WTC11 (cell line): ENCODE results near the gene HDAC3. TPM values are rescaled to one million over a fixed set of nuclear protein-coding genes. Genes with fewer than 3 reads are reported as not detected.

Experiments
- ATAC-seq: fragments of 200-7000 bp; cut with Tn5 transposase; 2 replicates; pipeline ENCODE4 v1.10.0; 2021; ENCODE audit warnings: mild to moderate bottlenecking, moderate library complexity
- CTCF ChIA-PET: fragments of 300-600 bp; sonication (Branson Sonifier 250); formaldehyde crosslinking; loops from one replicate; lab custom pipeline; 2021; ENCODE audit warnings: antibody characterized with exemption; lab: Charles Lee
- POLR2A ChIA-PET: fragments of 350-600 bp; sonication (Branson Sonifier 250); formaldehyde crosslinking; loops from one replicate; lab custom pipeline; 2021; ENCODE audit warnings: antibody characterized with exemption; lab: Charles Lee
- DNase-seq: peaks from one replicate; pipeline ENCODE4 v3.0.0; 2021; ENCODE audit warnings: low spot score
- H3K27ac Mint-ChIP-seq: 2 replicates; pipeline ENCODE4 v1.8.0; 2021; ENCODE audit warnings: mixed read lengths
- H3K27me3 Mint-ChIP-seq: 2 replicates; pipeline ENCODE4 v1.8.0; 2021; ENCODE audit warnings: low read depth, mild to moderate bottlenecking, moderate library complexity, mixed read lengths
- H3K36me3 Mint-ChIP-seq: 2 replicates; pipeline ENCODE4 v1.8.0; 2021; ENCODE audit warnings: mixed read lengths
- H3K4me1 Mint-ChIP-seq: 2 replicates; pipeline ENCODE4 v1.8.0; 2022; ENCODE audit warnings: mixed read lengths
- H3K4me3 Mint-ChIP-seq: 2 replicates; pipeline ENCODE4 v1.8.0; 2021; ENCODE audit warnings: mild to moderate bottlenecking, moderate library complexity, mixed read lengths
- H3K9me3 Mint-ChIP-seq: 2 replicates; pipeline ENCODE4 v1.8.0; 2021; ENCODE audit warnings: mixed read lengths
- AFF4 ChIP-seq: sonication (generic); formaldehyde crosslinking; IDR thresholded peaks from 2 replicates; pipeline ENCODE4 v1.8.1; 2023; ENCODE audit warnings: mild to moderate bottlenecking, missing genetic modification reagents, borderline replicate concordance
- ARID4B ChIP-seq: sonication (generic); formaldehyde crosslinking; IDR thresholded peaks from 2 replicates; pipeline ENCODE4 v1.8.0; 2023; ENCODE audit warnings: missing genetic modification reagents, mild to moderate bottlenecking, borderline replicate concordance
- ATF1 ChIP-seq: sonication (generic); formaldehyde crosslinking; IDR thresholded peaks from 2 replicates; pipeline ENCODE4 v1.8.1; 2023; ENCODE audit warnings: mild to moderate bottlenecking, moderate library complexity, missing genetic modification reagents
- E2F1 ChIP-seq: sonication (generic); formaldehyde crosslinking; IDR thresholded peaks from 2 replicates; pipeline ENCODE4 v1.8.0; 2022; ENCODE audit warnings: mild to moderate bottlenecking, missing genetic modification reagents
- E2F4 ChIP-seq: sonication (generic); formaldehyde crosslinking; IDR thresholded peaks from 2 replicates; pipeline ENCODE4 v1.8.1; 2022; ENCODE audit warnings: low read depth, mild to moderate bottlenecking, moderate library complexity, missing genetic modification reagents, borderline replicate concordance
- ERG ChIP-seq: fragments of 250-450 bp; sonication (Bioruptor Pico); IDR thresholded peaks from 2 replicates; pipeline ENCODE4 v1.8.0; 2021; ENCODE audit warnings: mild to moderate bottlenecking
- FOXP4 ChIP-seq: sonication (generic); formaldehyde crosslinking; IDR thresholded peaks from 2 replicates; pipeline ENCODE4 v1.8.0; 2022; ENCODE audit warnings: mild to moderate bottlenecking, missing genetic modification reagents
- GABPB1 ChIP-seq: sonication (generic); formaldehyde crosslinking; IDR thresholded peaks from 2 replicates; pipeline ENCODE4 v1.8.1; 2023; ENCODE audit warnings: mild to moderate bottlenecking, missing genetic modification reagents
- KAT7 ChIP-seq: sonication (generic); formaldehyde crosslinking; IDR thresholded peaks from 2 replicates; pipeline ENCODE4 v1.8.1; 2023; ENCODE audit warnings: missing genetic modification reagents, mild to moderate bottlenecking, borderline replicate concordance
- MYBL2 ChIP-seq: sonication (generic); formaldehyde crosslinking; IDR thresholded peaks from 2 replicates; pipeline ENCODE4 v1.8.1; 2023; ENCODE audit warnings: mild to moderate bottlenecking, moderate library complexity, missing genetic modification reagents
- NR1H2 ChIP-seq: sonication (generic); formaldehyde crosslinking; IDR thresholded peaks from 2 replicates; pipeline ENCODE4 v1.9.0; 2021; ENCODE audit warnings: mild to moderate bottlenecking, moderate library complexity, missing genetic modification reagents
- PREB ChIP-seq: sonication (generic); formaldehyde crosslinking; IDR thresholded peaks from 2 replicates; pipeline ENCODE4 v1.8.1; 2022; ENCODE audit warnings: mild to moderate bottlenecking, missing genetic modification reagents, moderate library complexity, borderline replicate concordance
- USF1 ChIP-seq: sonication (generic); formaldehyde crosslinking; IDR thresholded peaks from 2 replicates; pipeline ENCODE4 v1.8.0; 2022; ENCODE audit warnings: mild to moderate bottlenecking, missing genetic modification reagents
- ZBTB43 ChIP-seq: sonication (generic); formaldehyde crosslinking; IDR thresholded peaks from 2 replicates; pipeline ENCODE4 v1.8.1; 2023; ENCODE audit warnings: mild to moderate bottlenecking, missing genetic modification reagents
- ZMAT4 ChIP-seq: fragments of 250-450 bp; sonication (Bioruptor Pico); IDR thresholded peaks from 2 replicates; pipeline ENCODE4 v1.9.0; 2021; ENCODE audit warnings: mild to moderate bottlenecking
- ZNF317 ChIP-seq: sonication (generic); formaldehyde crosslinking; IDR thresholded peaks from 2 replicates; pipeline ENCODE4 v1.8.1; 2023; ENCODE audit warnings: low read depth, mild to moderate bottlenecking, moderate library complexity, missing genetic modification reagents, borderline replicate concordance
- ZNF423 ChIP-seq: fragments of 250-450 bp; sonication (Bioruptor Pico); IDR thresholded peaks from 2 replicates; pipeline ENCODE4 v2.1.2; 2022; ENCODE audit warnings: mild to moderate bottlenecking, moderate library complexity
- total RNA-seq: library from RNA; stranded (reverse); gene quantifications from 3 replicates; pipeline ENCODE4 v1.2.3, GENCODE V29; 2021

HDAC3 gene
- total RNA-seq, 1 experiment from 2014 or later, result 96.2 TPM

- ATAC-seq, result no peak
- H3K4me3 Mint-ChIP-seq, result no peak overlapping the region
- POLR2A ChIA-PET, result no interaction called here
- peaks cover 22% of the 10 kb centered on the region for H3K4me1 Mint-ChIP-seq
- no peaks in the 10 kb centered on the region for H3K9me3 Mint-ChIP-seq
- 0 out of 2 replicates have a peak overlapping the region, but pooled peaks have one; percentile 2 for H3K27ac Mint-ChIP-seq
- no peak for DNase-seq
- CTCF ChIA-PET, result interaction anchor here (0.8 to 6.1 kb wide), 4 partner anchors 8 to 76 kb away, joined by 3 to 43 read pairs (median 5); partner anchors contain the start of gene DIAPH1
- peaks cover 15% of the 10 kb centered on the region for H3K36me3 Mint-ChIP-seq
- H3K27me3 Mint-ChIP-seq, result no peaks in the 10 kb centered on the region
- TF ChIP-seq PREB (CRISPR knock-in tag) (no peak), AFF4 (CRISPR knock-in tag) (no peak), FOXP4 (CRISPR knock-in tag) (no peak), E2F1 (CRISPR knock-in tag) (no peak), KAT7 (CRISPR knock-in tag) (no peak), E2F4 (CRISPR knock-in tag) (no peak), ZBTB43 (CRISPR knock-in tag) (no peak), MYBL2 (no peak), ZNF317 (CRISPR knock-in tag) (no peak), NR1H2 (CRISPR knock-in tag) (no peak), ARID4B (CRISPR knock-in tag) (no peak), ERG (CRISPR knock-in tag) (no peak), USF1 (CRISPR knock-in tag) (no peak), ZMAT4 (no peak), ATF1 (CRISPR knock-in tag) (no peak), ZNF423 (CRISPR knock-in tag) (no peak), GABPB1 (CRISPR knock-in tag) (no peak)
These were observed 2.6 kb downstream of the HDAC3 start for GRCh38 chr5:141633871-141634561.
